ENCODE measurements around the gene PAPSS2.

DNA sequence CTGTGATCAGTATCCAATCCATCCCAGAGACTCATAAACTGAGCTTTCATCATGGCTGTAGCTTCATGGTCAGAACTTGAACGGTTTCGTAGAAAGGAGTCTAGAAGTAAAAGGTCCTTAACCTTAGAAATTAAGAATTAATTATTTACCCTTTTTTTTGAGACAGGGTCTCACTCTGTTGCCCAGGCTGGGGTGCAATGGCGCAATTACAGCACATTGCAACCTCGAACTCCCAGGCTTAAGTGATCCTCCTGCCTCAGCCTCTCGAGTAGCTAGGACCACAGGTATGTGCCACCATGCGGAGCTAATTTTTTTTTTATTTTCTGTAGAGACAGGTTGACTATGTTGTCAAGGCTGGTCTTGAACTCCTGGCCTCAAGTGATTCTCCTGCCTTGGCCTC lies 116.7 kb downstream of the PAPSS2 start:
- TF ChIP-seq, protein P1, sequence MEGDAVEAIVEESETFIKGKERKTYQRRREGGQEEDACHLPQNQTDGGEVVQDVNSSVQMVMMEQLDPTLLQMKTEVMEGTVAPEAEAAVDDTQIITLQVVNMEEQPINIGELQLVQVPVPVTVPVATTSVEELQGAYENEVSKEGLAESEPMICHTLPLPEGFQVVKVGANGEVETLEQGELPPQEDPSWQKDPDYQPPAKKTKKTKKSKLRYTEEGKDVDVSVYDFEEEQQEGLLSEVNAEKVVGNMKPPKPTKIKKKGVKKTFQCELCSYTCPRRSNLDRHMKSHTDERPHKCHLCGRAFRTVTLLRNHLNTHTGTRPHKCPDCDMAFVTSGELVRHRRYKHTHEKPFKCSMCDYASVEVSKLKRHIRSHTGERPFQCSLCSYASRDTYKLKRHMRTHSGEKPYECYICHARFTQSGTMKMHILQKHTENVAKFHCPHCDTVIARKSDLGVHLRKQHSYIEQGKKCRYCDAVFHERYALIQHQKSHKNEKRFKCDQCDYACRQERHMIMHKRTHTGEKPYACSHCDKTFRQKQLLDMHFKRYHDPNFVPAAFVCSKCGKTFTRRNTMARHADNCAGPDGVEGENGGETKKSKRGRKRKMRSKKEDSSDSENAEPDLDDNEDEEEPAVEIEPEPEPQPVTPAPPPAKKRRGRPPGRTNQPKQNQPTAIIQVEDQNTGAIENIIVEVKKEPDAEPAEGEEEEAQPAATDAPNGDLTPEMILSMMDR (IDR thresholded peaks at IDR 0.05; ENCODE audit: extremely low read depth in 1 of 2, insufficient read depth in 1 of 2, low read depth in 1 of 2, low read length in 2 of 2), result no peak
- TF ChIP-seq MYC (IDR thresholded peaks at IDR 0.05; ENCODE audit: low read depth, low read length), result no peak
- no peak for TF ChIP-seq POLR2AphosphoS5 (IDR thresholded peaks at IDR 0.05; ENCODE audit: insufficient read depth, low read depth, low read length)
- TF ChIP-seq POLR2A (IDR thresholded peaks at IDR 0.05; ENCODE audit: low read depth, low read length), result no peak
- TF ChIP-seq, protein P2, sequence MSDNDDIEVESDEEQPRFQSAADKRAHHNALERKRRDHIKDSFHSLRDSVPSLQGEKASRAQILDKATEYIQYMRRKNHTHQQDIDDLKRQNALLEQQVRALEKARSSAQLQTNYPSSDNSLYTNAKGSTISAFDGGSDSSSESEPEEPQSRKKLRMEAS (IDR thresholded peaks at IDR 0.05; ENCODE audit: insufficient read depth, insufficient read length), result no peak
- no peak for TF ChIP-seq EZH2 (IDR thresholded peaks at IDR 0.05; ENCODE audit: borderline replicate concordance, low read depth, low read length, severe bottlenecking)
- no peak for TF ChIP-seq FOS (IDR thresholded peaks at IDR 0.05; ENCODE audit: borderline replicate concordance, insufficient read depth, low read length)

Measured in endothelial cell of umbilical vein (primary cell).